ENCODE data around the gene ZNF644.
A peak's percentile ranks its signal among the peaks of the same experiment; 100 is the strongest.

Gene ZNF644

DNA sequence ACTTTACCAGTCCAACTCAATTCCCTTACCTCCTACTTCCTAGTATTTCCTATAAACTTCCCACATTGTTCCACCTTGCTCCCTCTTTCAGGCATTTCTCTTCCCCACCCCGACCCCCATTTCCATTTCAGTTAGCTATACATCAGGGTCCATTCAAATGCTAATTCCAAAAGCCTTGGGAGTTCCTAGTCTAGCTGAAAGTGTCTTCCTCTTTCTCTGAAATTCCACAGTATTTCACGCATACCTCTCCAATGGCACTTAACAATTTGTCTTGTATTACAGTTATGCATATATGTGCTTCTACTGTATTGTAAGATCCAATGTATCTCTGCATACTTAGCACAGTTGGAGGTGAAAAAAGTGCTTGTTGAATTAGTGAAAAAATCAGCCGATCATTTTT lies 94.9 kb downstream of the ZNF644 start:
- no peak for DNase-seq (ENCODE audit: low read depth in 1 of 2, low spot score in 1 of 2)
- no peak overlapping the region for H3K27ac ChIP-seq (replicated peaks)

GRCh38 chr1:90925928-90926869 lies 95.6 kb downstream of the ZNF644 start:
- H3K27me3 ChIP-seq (ENCODE audit: insufficient read depth, poor library complexity, severe bottlenecking) = no peaks in the 10 kb centered on the region
- DNase-seq (ENCODE audit: low read depth in 1 of 2, low spot score in 1 of 2) = peak in 1 of 2 experiments; percentile 15
- H3K4me3 ChIP-seq (replicated peaks; ENCODE audit: insufficient read depth, low read length) = no peak overlapping the region
- TF ChIP-seq POLR2AphosphoS5 (IDR thresholded peaks at IDR 0.05; ENCODE audit: low read depth) = 0 out of 2 replicates have a peak, but pooled peaks have one; percentile 18
- no peak for TF ChIP-seq CTCF (IDR thresholded peaks at IDR 0.05; ENCODE audit: insufficient read depth, low read length)
- TF ChIP-seq SPI1 (IDR thresholded peaks at IDR 0.05; ENCODE audit: borderline replicate concordance, low read depth) = no peak
- TF ChIP-seq REST (IDR thresholded peaks at IDR 0.05; ENCODE audit: insufficient replicate concordance, low read depth) = no peak
- TF ChIP-seq GABPA (IDR thresholded peaks at IDR 0.05; ENCODE audit: low read depth) = no peak
- no peak overlapping the region for H3K27ac ChIP-seq (replicated peaks)

More for the DNA sequence above, 94.9 kb downstream of the ZNF644 start:
- TF ChIP-seq POLR2AphosphoS5 (IDR thresholded peaks at IDR 0.05; ENCODE audit: low read depth) (no peak), REST (IDR thresholded peaks at IDR 0.05; ENCODE audit: insufficient replicate concordance, low read depth) (no peak), SPI1 (IDR thresholded peaks at IDR 0.05; ENCODE audit: borderline replicate concordance, low read depth) (0 out of 2 replicates have a peak, but pooled peaks have one; percentile 4), CTCF (IDR thresholded peaks at IDR 0.05; ENCODE audit: insufficient read depth, low read length) (no peak), GABPA (IDR thresholded peaks at IDR 0.05; ENCODE audit: low read depth) (no peak)
- Histone ChIP-seq H3K27me3 (ENCODE audit: insufficient read depth, poor library complexity, severe bottlenecking) (no peaks in the 10 kb centered on the region), H3K4me3 (replicated peaks; ENCODE audit: insufficient read depth, low read length) (no peak overlapping the region)

GRCh38 chr1:90924982-90925381 lies 96.9 kb downstream of the ZNF644 start:
- Histone ChIP-seq H3K27me3 (ENCODE audit: insufficient read depth, poor library complexity, severe bottlenecking) (no peaks in the 10 kb centered on the region), H3K4me3 (replicated peaks; ENCODE audit: insufficient read depth, low read length) (no peak overlapping the region), H3K27ac (replicated peaks) (no peak overlapping the region)
- DNase-seq (ENCODE audit: low read depth in 1 of 2, low spot score in 1 of 2) = no peak
- no peak for TF ChIP-seq GABPA (IDR thresholded peaks at IDR 0.05; ENCODE audit: low read depth)

DNA sequence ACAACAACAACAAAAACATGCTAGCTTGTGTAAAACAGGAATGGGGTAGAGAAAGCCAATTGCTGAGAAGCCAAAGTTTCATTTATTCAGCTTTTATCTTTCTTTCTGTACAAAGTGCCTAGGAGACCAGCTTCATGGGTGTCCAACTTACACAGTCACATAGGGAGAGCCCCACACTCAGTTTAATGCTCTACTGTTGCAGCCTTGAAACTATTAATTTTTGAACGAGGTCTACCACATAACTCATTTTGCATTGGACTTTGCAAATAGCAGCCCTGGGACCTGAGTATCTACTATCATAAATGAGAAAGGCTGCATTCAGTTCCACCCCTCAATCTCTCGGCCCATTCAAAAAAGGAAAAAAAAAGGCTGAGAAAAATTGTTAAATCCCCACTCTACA lies 98.8 kb downstream of the ZNF644 start:
- Histone ChIP-seq H3K27ac (replicated peaks) (no peak overlapping the region), H3K4me3 (replicated peaks; ENCODE audit: insufficient read depth, low read length) (no peak overlapping the region)
- no peak for TF ChIP-seq SPI1 (IDR thresholded peaks at IDR 0.05; ENCODE audit: borderline replicate concordance, low read depth)
- TF ChIP-seq REST (IDR thresholded peaks at IDR 0.05; ENCODE audit: insufficient replicate concordance, low read depth) = no peak
- TF ChIP-seq POLR2AphosphoS5 (IDR thresholded peaks at IDR 0.05; ENCODE audit: low read depth) = no peak
- no peak for TF ChIP-seq CTCF (IDR thresholded peaks at IDR 0.05; ENCODE audit: insufficient read depth, low read length)
- no peak for TF ChIP-seq GABPA (IDR thresholded peaks at IDR 0.05; ENCODE audit: low read depth)

More for the DNA sequence above, 98.8 kb downstream of the ZNF644 start:
- H3K27me3 ChIP-seq (ENCODE audit: insufficient read depth, poor library complexity, severe bottlenecking) = no peaks in the 10 kb centered on the region
- no peak for DNase-seq (ENCODE audit: low read depth in 1 of 2, low spot score in 1 of 2)

All from HL-60 (cell line).